ENCODE measurements around the gene TRIML2.

DNA sequence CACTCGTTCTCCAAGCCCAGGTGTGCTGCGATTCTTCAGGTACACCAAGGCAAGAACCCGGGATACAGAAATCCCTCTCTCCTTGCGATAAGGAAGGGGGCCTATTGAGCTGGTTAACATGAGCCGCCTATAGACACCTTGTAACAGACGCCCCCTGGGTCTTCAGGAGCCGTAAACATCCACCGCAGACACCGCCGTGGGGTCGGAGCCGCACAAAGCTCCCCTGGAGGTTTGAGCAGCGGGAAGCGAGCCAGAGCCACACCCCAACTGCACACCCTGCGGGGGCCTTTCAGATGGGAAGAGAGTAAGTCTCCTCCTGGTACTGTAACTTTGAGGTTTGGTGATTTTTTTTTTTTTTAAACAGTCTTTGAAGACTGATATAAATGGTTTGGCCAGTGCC is 67.2 kb downstream of the TRIML2 start:
- TF ChIP-seq, protein P1, sequence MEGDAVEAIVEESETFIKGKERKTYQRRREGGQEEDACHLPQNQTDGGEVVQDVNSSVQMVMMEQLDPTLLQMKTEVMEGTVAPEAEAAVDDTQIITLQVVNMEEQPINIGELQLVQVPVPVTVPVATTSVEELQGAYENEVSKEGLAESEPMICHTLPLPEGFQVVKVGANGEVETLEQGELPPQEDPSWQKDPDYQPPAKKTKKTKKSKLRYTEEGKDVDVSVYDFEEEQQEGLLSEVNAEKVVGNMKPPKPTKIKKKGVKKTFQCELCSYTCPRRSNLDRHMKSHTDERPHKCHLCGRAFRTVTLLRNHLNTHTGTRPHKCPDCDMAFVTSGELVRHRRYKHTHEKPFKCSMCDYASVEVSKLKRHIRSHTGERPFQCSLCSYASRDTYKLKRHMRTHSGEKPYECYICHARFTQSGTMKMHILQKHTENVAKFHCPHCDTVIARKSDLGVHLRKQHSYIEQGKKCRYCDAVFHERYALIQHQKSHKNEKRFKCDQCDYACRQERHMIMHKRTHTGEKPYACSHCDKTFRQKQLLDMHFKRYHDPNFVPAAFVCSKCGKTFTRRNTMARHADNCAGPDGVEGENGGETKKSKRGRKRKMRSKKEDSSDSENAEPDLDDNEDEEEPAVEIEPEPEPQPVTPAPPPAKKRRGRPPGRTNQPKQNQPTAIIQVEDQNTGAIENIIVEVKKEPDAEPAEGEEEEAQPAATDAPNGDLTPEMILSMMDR (IDR thresholded peaks at IDR 0.05; ENCODE audit: low read length), result no peak
- TF ChIP-seq EZH2 (IDR thresholded peaks at IDR 0.05; ENCODE audit: borderline replicate concordance, low read length), result no peak

Data from OCI-LY1 (cell line).